GM15510 (cell line): ENCODE measurements around the gene TCEA3.

Source experiments
- POLR2A ChIP-seq: IDR thresholded peaks from 3 replicates; pipeline ENCODE4 v1.6.1; 2011; ENCODE audit warnings: borderline replicate concordance; ENCODE audit not compliant: insufficient read length; ENCODE audit errors: extremely low read depth

Gene TCEA3

DNA sequence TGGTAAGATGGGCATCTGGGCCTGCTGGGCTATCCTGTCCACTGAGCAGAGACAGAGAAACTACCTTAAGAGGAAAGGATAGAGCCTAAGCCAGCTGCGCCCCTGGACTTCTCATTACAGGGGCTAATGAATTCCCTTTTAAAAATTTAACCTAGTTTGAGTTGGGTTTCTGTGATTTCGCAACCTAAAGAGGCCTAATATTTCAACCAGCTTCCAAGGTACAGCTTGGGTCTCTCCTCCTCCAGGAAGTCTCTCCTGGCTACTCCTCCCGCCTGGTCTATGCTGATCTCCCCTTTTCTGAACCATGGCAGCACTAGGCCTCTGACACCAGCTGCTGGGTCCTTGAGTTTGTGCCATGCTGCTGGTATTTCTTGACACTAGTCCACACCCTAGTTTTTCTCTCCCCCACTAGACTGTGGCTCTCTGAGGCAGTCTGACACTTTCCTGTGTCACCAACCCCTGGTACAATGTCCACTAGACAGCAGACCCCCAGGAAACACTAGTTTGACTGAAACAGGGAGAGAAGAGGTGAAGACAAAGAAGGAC is 29.0 kb upstream of the TCEA3 start:
- TF ChIP-seq POLR2A = no peak

DNA sequence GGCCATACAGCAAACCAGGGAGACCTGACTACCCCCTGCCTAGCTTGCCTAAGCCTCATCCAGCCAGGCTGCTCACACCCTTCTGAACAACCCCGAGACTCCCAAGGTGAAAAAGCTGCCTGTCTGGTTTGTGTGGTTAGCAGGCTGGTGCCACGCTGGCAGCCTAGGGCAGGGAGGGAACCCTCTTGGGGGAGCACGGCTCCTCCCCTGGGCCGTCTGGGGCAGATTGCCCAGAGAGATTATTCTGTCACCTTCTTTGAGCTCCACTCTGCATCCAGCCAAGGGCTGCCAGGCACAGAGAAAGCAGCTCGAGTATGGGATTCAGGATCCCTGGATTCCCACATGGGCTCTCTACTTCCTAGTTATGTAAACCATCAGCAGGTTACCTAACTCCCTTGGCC is 27.5 kb upstream of the TCEA3 start:
- TF ChIP-seq POLR2A = no peak

DNA sequence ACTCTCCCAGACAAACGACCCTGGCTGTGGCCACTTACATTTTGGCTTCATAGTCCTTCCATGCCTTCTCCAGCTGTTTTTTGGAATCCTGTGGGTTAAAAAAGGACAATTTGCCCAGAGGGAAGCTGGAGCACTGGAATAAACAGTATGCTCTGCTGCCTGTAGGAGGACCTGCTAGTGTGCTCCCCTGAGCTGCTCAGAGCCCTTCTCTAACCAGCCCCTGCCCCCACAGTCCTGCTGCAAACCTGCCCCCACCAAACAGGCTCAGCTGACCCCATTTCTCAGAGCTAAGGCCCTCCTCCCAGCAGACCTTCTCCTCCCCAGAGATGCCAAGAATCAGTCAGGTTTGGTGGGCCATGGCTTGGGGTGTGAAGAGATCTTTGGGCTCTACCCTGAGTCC is 26.9 kb upstream of the TCEA3 start:
- no peak for TF ChIP-seq POLR2A

- no peak for TF ChIP-seq POLR2A
Measured at GRCh38 chr1:23450894-23451293, 26.3 kb upstream of the TCEA3 start.

GRCh38 chr1:23449958-23450357 is 25.4 kb upstream of the TCEA3 start:
- no peak for TF ChIP-seq POLR2A

DNA sequence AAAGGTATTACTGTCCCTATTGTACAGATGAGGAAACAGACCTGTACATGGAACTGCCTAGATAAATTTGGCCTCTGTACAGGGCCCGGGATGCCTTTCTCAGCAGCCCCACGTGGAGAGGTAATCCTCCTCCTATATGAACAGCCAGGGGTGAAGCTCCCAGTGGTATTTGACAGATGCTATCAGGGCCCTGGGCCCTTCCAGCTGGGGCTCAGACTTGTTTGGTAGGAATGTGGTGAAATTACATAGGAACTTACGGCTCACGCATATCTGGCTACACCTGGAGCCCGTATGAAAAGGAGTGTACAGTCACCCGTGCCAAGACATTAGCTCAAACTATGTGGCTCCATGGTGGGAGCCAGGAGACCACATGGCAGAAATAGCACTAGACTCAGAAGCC is 24.8 kb upstream of the TCEA3 start:
- TF ChIP-seq POLR2A = no peak

- TF ChIP-seq POLR2A = no peak
Measured at GRCh38 chr1:23448846-23449245, 24.3 kb upstream of the TCEA3 start.

- no peak for TF ChIP-seq POLR2A
Measured at GRCh38 chr1:23446661-23447310, 22.2 kb upstream of the TCEA3 start.

GRCh38 chr1:23444596-23445390 is 20.2 kb upstream of the TCEA3 start:
- no peak for TF ChIP-seq POLR2A

GRCh38 chr1:23444104-23444533 is 19.6 kb upstream of the TCEA3 start:
- no peak for TF ChIP-seq POLR2A

GRCh38 chr1:23442751-23443150 is 18.2 kb upstream of the TCEA3 start:
- TF ChIP-seq POLR2A = no peak

DNA sequence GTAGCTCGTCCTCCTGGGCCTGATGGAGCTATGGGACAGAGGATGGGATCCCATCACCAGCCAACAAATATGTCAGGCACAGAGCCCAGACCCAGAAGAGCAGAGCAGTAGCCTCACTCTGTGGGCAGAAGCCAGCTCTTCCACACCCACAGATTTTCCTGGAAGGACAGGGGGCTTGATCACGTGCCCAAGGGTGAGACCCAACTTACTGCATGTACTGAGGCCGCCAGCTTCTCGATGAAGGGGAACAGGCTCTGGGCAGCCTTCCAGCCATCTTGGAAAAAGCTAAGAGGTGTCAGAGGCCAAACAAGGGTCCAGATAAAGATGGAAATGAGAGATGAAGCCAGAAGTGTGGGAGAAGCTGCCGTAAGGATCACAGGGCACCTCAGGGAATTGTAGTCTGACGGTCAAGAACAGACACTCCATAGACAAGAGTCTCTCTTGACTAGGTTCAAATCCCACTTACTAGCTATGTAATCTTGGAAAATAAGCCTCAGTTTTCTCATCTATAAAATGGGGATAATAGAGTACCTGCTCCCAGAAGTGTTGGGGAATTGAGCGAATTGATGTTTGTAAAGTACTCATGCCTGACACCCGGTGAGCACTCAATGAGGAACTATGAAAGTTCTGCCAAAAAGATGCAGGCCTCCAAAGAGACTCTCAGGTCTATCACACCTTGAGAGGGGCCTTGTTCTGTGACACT is 17.0 kb upstream of the TCEA3 start:
- TF ChIP-seq POLR2A = no peak

DNA sequence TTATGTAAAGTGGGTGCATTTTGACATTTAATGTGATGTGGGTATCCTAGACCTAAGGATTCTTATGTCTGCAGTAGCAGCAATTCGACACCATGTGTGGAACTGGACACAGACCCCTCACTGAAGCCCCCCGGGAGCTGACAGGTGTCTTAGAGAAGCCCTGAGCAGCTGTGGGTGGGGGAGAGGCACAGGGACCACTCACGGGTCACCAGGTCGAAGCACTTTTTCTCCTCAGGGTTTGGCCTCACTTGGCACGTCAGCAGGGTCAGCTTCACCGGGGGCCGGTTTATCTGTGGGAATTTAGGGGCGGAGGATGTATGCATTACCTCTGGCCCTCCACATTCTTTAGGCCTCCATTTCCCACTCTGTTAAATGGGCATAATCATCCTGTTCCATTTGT is 14.0 kb upstream of the TCEA3 start:
- TF ChIP-seq POLR2A = no peak

GRCh38 chr1:23437355-23437664 is 12.8 kb upstream of the TCEA3 start:
- TF ChIP-seq POLR2A = no peak
